Loucy (cell line): ENCODE results near the gene DLX5.

ENCODE experiments used
- EZH2phosphoT487 ChIP-seq: fragments of 200-600 bp; IDR thresholded peaks from 2 replicates; pipeline ENCODE4 v1.6.1; 2018; ENCODE audit warnings: antibody characterized with exemption, mild to moderate bottlenecking, moderate library complexity, borderline replicate concordance
- TF ChIP-seq, protein P1 (sequence below): fragments of 200-600 bp; sonication (generic); conservative IDR thresholded peaks from 2 replicates; pipeline ENCODE4 v1.5.1; 2014; ENCODE audit warnings: mild to moderate bottlenecking, antibody characterized with exemption, low read length

DNA sequence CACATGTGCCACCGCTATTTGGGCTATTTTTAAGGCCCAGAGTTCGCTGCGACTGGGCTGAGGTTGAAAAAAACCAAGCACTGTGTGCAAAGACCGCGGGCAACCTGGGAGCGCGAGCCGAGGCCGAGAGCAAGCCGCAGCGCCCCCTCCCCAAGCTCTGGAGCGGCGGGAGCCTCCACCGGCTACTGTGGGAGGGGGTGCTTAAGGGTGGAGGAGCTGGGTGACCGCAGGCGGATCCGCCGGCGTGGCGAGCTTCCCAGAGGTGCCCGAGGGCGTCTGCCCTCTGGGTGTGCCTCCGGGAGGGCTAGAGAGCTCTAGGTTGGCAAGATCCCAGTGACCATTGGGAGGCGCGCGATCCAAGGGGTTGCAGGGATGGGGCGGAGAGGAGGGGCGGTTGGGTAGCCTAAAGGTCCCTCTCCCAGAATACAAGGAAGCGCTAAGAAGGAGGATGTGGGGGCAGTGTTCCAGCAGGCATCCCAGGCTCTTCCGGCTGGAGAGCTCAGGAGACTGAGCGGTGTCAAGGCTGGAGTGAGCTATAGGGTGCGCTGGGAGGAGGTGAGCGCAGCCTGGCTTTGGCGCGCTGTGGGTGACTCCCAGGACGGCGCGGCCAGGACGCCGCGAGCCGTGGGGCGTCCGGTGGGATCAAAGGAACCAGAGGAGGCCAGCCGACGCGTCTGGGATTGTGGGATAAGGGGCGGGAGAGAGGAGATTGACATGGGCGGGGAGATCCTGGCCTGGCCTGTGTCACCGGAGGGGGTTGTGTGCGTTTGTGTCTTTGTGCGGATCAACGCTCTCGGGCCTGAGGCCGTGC, 8.0 kb downstream of the DLX5 start:
- TF ChIP-seq, protein P1, sequence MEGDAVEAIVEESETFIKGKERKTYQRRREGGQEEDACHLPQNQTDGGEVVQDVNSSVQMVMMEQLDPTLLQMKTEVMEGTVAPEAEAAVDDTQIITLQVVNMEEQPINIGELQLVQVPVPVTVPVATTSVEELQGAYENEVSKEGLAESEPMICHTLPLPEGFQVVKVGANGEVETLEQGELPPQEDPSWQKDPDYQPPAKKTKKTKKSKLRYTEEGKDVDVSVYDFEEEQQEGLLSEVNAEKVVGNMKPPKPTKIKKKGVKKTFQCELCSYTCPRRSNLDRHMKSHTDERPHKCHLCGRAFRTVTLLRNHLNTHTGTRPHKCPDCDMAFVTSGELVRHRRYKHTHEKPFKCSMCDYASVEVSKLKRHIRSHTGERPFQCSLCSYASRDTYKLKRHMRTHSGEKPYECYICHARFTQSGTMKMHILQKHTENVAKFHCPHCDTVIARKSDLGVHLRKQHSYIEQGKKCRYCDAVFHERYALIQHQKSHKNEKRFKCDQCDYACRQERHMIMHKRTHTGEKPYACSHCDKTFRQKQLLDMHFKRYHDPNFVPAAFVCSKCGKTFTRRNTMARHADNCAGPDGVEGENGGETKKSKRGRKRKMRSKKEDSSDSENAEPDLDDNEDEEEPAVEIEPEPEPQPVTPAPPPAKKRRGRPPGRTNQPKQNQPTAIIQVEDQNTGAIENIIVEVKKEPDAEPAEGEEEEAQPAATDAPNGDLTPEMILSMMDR: no peak
- no peak for TF ChIP-seq EZH2phosphoT487
